ENCODE data around the gene DHRS3.

Gene DHRS3

DNA sequence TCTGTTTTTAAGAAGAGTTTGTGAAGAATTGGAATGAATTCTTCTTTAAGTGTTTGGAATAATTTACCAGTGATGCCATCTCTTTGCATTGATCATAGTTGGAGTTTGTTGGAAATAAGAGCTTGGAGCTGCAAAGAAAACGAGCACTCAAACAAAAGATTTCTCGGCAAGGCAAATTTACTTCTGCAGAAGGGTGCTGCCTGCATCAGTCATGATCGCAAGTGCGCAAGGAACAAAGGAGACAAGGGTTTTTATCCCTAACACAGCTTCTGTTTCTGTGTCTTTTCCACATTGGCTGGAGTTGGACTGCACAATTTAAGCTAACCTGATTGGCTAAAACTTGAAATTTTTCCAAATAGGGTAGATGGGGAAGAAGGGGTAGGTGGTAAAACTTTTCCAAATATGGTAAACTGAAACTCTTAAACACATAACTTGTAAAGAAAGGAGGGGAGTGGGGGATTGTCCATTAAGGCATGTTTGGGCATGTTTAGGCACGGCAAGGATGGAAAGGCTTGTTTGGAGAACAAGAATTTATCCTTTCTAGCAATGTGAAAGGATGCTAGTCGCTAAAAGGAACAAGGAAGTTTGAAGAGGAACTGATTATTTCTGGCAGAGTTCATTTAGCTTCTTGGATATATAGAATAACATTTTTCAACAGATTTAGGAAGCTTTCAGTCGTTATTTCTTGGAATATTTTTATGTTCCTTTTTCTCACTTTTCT, 22.4 kb upstream of the DHRS3 start:
- no peak for DNase-seq (ENCODE audit: low read depth in 2 of 3, low spot score in 1 of 3)

DNA sequence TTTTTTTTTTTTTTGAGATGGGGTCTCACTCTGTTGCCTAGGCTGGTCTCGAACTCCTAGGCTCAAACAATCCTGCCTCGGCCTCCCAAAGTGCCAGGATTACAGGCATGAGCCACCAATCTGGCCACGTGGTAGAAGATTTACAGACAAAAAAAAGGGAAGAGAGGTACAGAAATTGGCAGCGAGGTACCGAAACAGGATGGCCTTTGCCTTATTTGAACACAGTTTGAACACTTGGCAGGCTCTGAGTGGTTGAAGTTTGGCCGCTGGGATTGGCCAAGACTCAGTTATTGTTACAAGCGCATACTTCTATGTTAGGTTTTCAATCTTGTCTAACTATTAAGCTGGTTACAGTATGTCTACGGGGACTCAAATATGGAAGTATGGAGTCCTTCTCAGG, 19.7 kb upstream of the DHRS3 start:
- DNase-seq (ENCODE audit: low read depth in 2 of 3, low spot score in 1 of 3) = no peak

- DNase-seq (ENCODE audit: low read depth in 2 of 3, low spot score in 1 of 3) = no peak
These were observed 18.3 kb upstream of the DHRS3 start for GRCh38 chr1:12636098-12636950.

- no peak for DNase-seq (ENCODE audit: low read depth in 2 of 3, low spot score in 1 of 3)
These were observed 16.7 kb upstream of the DHRS3 start for GRCh38 chr1:12634696-12635202.

DNA sequence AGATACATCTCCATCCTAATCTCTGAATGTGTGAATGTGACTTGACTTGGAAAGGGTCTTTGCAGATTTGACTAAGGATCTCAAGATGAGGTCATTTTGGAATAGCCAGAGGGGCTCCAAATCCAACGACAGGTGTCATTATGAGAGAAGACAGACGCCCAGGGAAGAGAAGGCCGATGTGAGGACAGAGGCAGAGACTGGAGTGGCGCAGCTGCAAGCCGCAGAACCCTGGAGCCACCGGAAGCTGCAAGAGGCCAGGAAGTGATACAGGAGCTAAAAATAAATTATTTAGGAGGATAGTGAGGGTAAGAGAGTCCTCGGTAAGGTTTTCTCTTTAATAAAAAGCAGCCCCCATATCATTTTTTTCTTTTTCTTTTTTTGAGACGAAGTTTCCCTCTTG, 16.1 kb upstream of the DHRS3 start:
- no peak for DNase-seq (ENCODE audit: low read depth in 2 of 3, low spot score in 1 of 3)

DNA sequence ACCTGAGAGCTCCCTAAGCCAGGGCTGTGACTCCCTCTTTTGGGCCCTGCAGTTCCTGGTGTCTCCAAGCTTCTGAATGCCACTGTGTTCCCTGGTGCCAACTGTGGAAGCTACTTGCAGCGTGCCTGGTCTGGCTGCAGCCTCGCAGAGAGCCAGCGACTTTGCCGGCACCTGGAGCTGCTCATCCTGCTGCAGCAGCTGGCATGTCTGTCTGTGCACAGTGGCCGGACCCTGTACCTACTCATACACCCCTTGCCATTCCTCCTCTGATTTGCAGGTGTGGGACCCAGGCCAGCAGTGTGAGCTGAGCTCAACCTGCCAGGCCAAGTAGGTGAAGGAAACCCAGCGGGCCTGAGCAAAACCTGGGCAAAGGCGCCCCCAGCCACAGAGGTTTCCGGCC, 13.6 kb upstream of the DHRS3 start:
- no peak for DNase-seq (ENCODE audit: low read depth in 2 of 3, low spot score in 1 of 3)

- no peak for DNase-seq (ENCODE audit: low read depth in 2 of 3, low spot score in 1 of 3)
These were observed 13.0 kb upstream of the DHRS3 start for GRCh38 chr1:12630946-12631530.

DNA sequence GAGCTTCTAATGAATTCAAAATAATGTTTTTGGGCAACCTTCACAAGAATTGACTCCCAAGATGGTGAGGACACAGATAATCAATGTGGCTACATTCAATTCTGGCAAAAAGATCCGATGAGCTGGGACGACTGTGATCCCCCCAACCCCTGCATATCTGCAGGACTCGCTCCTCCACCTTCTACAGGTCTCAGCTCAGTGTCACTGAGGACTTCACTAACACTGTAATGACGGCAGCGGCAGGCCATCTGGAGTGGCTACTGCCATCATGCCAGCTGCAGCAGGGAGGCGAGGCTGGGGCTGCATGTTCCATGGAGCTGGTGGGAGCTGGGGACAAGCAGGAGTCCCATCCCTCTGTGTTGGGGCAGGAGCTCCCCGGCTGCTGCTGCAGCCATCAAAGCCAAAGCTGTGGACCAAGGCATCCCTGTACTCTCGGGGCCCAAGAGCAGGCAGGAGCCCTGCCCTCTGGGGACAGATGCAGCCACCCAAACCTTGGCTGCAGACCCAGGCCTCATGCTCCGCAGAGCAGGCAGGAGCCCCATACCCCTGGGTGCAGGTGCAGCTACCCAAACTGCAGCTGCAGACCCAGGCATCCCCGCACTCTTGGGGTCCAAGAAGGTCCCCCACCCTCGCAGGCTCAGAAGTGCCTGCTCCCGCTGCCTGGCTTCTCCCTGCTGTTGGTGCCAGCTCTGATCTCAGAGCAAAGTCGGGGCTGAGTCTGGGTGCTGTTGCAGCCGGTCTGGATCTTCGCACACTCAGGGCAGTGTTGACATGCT, 12.2 kb upstream of the DHRS3 start:
- DNase-seq (ENCODE audit: low read depth in 2 of 3, low spot score in 1 of 3) = no peak

DNA sequence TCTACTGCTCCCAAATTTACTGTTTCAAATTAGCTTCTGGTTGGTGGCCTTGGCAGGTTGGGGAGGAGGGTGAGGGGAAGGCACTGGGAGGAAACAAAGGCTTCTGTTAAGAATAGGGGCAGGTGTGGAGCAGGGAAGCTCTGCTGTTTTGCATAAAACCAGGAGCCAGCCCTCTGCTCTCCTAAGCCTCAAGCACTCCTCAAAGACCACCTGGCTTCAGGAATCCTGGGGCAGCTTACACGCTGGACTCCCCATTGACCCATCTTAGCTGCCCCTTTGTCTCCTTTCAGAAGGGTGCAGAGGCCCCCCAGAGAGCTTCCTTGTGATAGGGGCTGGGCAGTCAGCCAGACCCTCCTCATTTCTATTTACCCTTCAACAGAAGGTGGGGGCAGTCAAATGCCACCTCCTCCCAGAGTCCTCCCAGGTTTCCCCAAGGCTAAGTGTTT, 11.5 kb upstream of the DHRS3 start:
- no peak for DNase-seq (ENCODE audit: low read depth in 2 of 3, low spot score in 1 of 3)

GRCh38 chr1:12627296-12627695, 9.3 kb upstream of the DHRS3 start:
- no peak for DNase-seq (ENCODE audit: low read depth in 2 of 3, low spot score in 1 of 3)

DNA sequence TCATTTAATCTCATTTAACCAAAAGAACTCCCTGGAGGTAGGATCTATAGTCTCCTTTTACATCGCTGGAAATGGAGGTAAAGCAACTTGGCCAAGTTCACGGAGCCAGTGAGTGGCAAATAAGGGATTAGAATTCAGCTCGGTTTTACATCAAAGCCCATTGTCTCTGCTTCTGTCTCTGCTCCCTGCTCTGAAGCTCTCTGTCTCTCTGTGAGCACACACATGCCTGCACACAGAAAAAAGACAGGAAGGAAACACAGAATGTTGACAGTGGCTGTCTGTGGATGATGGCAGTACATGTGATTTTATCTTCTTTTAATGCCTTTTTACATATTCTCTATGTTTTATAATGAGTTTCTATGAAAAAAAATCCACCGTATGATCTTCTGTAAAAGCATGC, 8.9 kb upstream of the DHRS3 start:
- DNase-seq (ENCODE audit: low read depth in 2 of 3, low spot score in 1 of 3) = no peak

DNA sequence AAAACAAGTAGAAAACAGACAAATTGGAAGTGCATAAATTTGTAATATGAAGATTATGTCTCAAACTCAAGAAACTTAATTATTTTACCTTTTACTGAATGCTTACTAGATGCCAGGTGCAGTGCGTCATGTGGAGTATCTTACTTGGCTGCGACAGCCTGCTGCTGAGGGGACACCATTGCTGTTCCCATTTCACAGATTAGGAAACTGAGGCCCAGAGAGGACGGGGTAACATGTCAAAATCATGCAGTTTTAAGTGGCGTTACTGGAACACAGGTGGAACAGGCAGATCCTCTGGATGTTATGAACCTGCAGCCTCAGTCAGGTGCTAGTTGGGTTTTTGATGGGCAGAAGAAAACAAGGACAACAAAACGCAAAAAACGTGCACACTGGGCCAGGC, 7.3 kb upstream of the DHRS3 start:
- DNase-seq (ENCODE audit: low read depth in 2 of 3, low spot score in 1 of 3) = no peak

- DNase-seq (ENCODE audit: low read depth in 2 of 3, low spot score in 1 of 3) = no peak
These were observed 4.5 kb upstream of the DHRS3 start for GRCh38 chr1:12622506-12622905.

- DNase-seq (ENCODE audit: low read depth in 2 of 3, low spot score in 1 of 3) = no peak
These were observed 3.6 kb upstream of the DHRS3 start for GRCh38 chr1:12621346-12622335.

- DNase-seq (ENCODE audit: low read depth in 2 of 3, low spot score in 1 of 3) = no peak
These were observed 2.9 kb upstream of the DHRS3 start for GRCh38 chr1:12620931-12621330.

GRCh38 chr1:12620488-12620865, 2.5 kb upstream of the DHRS3 start:
- peak in 1 of 3 donors; percentile 28 for DNase-seq (ENCODE audit: low read depth in 2 of 3, low spot score in 1 of 3)

- DNase-seq (ENCODE audit: low read depth in 2 of 3, low spot score in 1 of 3) = peak; percentile 59 to 82 (median 72)
These were observed 1.9 kb upstream of the DHRS3 start for GRCh38 chr1:12619792-12620487.

DNA sequence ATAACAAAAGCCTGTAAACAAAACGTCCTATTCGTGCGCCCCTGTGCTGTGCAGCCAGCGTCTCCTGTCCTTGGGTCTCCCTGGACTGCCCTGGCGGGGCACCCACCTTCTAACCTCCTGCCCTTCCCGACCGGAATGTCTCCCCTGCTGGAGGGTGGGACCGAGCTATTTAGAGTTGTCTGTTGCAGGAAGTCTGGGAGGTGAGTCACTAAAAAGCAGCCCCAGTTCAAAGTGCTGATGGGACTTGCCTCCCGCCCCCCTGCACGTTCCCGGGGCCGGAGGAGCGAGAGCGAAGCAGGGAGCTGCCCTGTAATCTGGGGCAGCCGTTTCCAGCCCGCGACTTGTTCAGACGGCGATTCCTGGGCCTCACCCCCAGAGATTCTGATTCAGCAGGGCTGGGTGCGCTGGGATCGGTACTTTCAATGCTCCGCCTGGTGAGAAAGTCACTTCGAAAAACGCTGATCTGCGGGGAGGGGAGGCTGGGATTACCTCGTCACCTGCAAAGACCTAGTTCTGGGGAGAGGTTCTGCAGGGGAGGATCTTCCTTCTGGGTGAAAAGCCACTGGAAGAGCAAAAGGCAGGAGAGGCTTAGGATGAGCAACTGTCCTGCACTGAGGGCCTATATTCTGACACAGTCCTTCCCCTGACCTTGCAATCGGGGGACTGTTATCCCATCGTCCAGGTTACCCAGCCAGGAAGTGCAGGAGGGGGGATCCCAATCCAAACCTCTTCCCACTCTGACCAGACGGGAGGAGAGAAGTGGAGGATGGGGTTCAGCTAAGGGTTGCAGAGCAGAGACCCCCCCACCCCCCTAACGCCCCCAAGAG, 1.2 kb upstream of the DHRS3 start:
- DNase-seq (ENCODE audit: low read depth in 2 of 3, low spot score in 1 of 3) = peak; percentile 64 to 71 (median 70)

- no peak for DNase-seq (ENCODE audit: low read depth in 2 of 3, low spot score in 1 of 3)
These were observed 603 bp upstream of the DHRS3 start for GRCh38 chr1:12618661-12618964.
